ENCODE measurements around the gene STK25.
"Not testable (repeated sequence)": the region's sequence is repeated elsewhere in the genome, so short reads cannot be mapped to it uniquely, and the experiment has no call there.

The STK25 gene

GRCh38 chr2:241531161-241531722 lies 22.9 kb upstream of the STK25 start:
- no peak overlapping the region for H3K27ac ChIP-seq
- no peak for DNase-seq
- H3K4me3 ChIP-seq (ENCODE audit: low read depth, low read length): no peak overlapping the region
- peaks cover 4% of the 10 kb centered on the region for H3K9me3 ChIP-seq (ENCODE audit: severe bottlenecking)
- TF ChIP-seq CTCF (IDR thresholded peaks at IDR 0.05; ENCODE audit: low read depth, low read length): no peak
- H3K27me3 ChIP-seq (ENCODE audit: insufficient read depth, low read depth, severe bottlenecking): no peaks in the 10 kb centered on the region
- no peaks in the 10 kb centered on the region for H3K36me3 ChIP-seq

GRCh38 chr2:241530571-241530970 lies 22.2 kb upstream of the STK25 start:
- TF ChIP-seq CTCF (IDR thresholded peaks at IDR 0.05; ENCODE audit: low read depth, low read length): no peak
- no peak for DNase-seq
- Histone ChIP-seq H3K36me3 (no peaks in the 10 kb centered on the region), H3K27me3 (ENCODE audit: insufficient read depth, low read depth, severe bottlenecking) (no peaks in the 10 kb centered on the region), H3K9me3 (ENCODE audit: severe bottlenecking) (peaks cover 8% of the 10 kb centered on the region), H3K4me3 (ENCODE audit: low read depth, low read length) (no peak overlapping the region), H3K27ac (no peak overlapping the region)

GRCh38 chr2:241525818-241526780 lies 17.7 kb upstream of the STK25 start:
- H3K27me3 ChIP-seq (ENCODE audit: insufficient read depth, low read depth, severe bottlenecking); DNase-seq; H3K9me3 ChIP-seq (ENCODE audit: severe bottlenecking); H3K27ac ChIP-seq; H3K36me3 ChIP-seq; H3K4me3 ChIP-seq (ENCODE audit: low read depth, low read length): not testable (repeated sequence)

- no peak for TF ChIP-seq CTCF (IDR thresholded peaks at IDR 0.05; ENCODE audit: low read depth, low read length)
- Histone ChIP-seq H3K9me3 (ENCODE audit: severe bottlenecking) (peaks cover 8% of the 10 kb centered on the region), H3K27ac (no peak overlapping the region), H3K4me3 (ENCODE audit: low read depth, low read length) (no peak overlapping the region), H3K36me3 (no peaks in the 10 kb centered on the region), H3K27me3 (ENCODE audit: insufficient read depth, low read depth, severe bottlenecking) (no peaks in the 10 kb centered on the region)
- no peak for DNase-seq
These were observed 14.1 kb upstream of the STK25 start for GRCh38 chr2:241522477-241522876.

- DNase-seq: no peak
- H3K9me3 ChIP-seq (ENCODE audit: severe bottlenecking): no peaks in the 10 kb centered on the region
- 0 out of 2 replicates have a peak, but pooled peaks have one; percentile 5 for TF ChIP-seq CTCF (IDR thresholded peaks at IDR 0.05; ENCODE audit: low read depth, low read length)
- no peak overlapping the region for H3K4me3 ChIP-seq (ENCODE audit: low read depth, low read length)
- no peaks in the 10 kb centered on the region for H3K36me3 ChIP-seq
- H3K27ac ChIP-seq: no peak overlapping the region
- no peaks in the 10 kb centered on the region for H3K27me3 ChIP-seq (ENCODE audit: insufficient read depth, low read depth, severe bottlenecking)
These were observed 11.3 kb upstream of the STK25 start for GRCh38 chr2:241519669-241520068.

- H3K36me3 ChIP-seq: no peaks in the 10 kb centered on the region
- no peak overlapping the region for H3K4me3 ChIP-seq (ENCODE audit: low read depth, low read length)
- H3K27ac ChIP-seq: no peak overlapping the region
- no peak for TF ChIP-seq CTCF (IDR thresholded peaks at IDR 0.05; ENCODE audit: low read depth, low read length)
- no peaks in the 10 kb centered on the region for H3K27me3 ChIP-seq (ENCODE audit: insufficient read depth, low read depth, severe bottlenecking)
- no peak for DNase-seq
- H3K9me3 ChIP-seq (ENCODE audit: severe bottlenecking): no peaks in the 10 kb centered on the region
These were observed 8.9 kb upstream of the STK25 start for GRCh38 chr2:241517297-241517696.
